ENCODE measurements around the gene ABCA1. TPM values are rescaled to one million over a fixed set of nuclear protein-coding genes. Genes with fewer than 3 reads are reported as not detected.

Gene ABCA1
- total RNA-seq, 1 donor: 73.1 TPM

DNA sequence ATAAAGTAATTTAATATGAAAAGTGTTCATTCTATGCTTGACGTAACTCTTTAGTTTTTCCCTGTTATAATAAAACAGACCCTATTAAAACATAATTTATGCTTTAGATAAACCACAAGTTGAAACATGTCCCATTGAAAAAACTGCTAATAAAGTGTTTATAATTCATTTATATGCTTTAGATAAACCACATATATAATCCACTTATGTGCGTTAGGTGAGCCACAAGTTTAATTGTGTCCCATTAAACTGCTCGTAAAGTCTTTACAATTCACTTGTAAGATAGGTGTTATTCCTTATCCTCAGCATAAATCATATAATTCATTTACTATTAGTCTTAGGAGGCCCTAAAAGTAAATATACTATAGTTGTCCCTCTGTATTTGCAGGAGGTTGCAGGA, 160.4 kb downstream of the ABCA1 start:
- H2AFZ ChIP-seq (ENCODE audit: low read length): no peak overlapping the region
- no peak overlapping the region for H3K4me3 ChIP-seq (ENCODE audit: insufficient read depth, low read length)
- no peak overlapping the region for H3K4me2 ChIP-seq (ENCODE audit: insufficient read depth, low read length)
- no peaks in the 10 kb centered on the region for H3K27me3 ChIP-seq (ENCODE audit: insufficient read depth, low read length)
- H4K20me1 ChIP-seq (ENCODE audit: insufficient read depth, low read length): no peaks in the 10 kb centered on the region
- no peaks in the 10 kb centered on the region for H3K36me3 ChIP-seq (ENCODE audit: insufficient read depth, low read length)
- TF ChIP-seq, protein P1, sequence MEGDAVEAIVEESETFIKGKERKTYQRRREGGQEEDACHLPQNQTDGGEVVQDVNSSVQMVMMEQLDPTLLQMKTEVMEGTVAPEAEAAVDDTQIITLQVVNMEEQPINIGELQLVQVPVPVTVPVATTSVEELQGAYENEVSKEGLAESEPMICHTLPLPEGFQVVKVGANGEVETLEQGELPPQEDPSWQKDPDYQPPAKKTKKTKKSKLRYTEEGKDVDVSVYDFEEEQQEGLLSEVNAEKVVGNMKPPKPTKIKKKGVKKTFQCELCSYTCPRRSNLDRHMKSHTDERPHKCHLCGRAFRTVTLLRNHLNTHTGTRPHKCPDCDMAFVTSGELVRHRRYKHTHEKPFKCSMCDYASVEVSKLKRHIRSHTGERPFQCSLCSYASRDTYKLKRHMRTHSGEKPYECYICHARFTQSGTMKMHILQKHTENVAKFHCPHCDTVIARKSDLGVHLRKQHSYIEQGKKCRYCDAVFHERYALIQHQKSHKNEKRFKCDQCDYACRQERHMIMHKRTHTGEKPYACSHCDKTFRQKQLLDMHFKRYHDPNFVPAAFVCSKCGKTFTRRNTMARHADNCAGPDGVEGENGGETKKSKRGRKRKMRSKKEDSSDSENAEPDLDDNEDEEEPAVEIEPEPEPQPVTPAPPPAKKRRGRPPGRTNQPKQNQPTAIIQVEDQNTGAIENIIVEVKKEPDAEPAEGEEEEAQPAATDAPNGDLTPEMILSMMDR (IDR thresholded peaks at IDR 0.05; ENCODE audit: extremely low read depth, low read depth, low read length): no peak
- no peaks in the 10 kb centered on the region for H3K9me3 ChIP-seq (ENCODE audit: low read depth, low read length)
- no peaks in the 10 kb centered on the region for H3K79me2 ChIP-seq (ENCODE audit: insufficient read depth, low read length)
- peaks cover 2% of the 10 kb centered on the region for H3K4me1 ChIP-seq (ENCODE audit: insufficient read depth, low read length)
- no peak overlapping the region for H3K27ac ChIP-seq (ENCODE audit: low read depth, low read length)
- DNase-seq (ENCODE audit: insufficient read length, low spot score, missing footprints): no peak

DNA sequence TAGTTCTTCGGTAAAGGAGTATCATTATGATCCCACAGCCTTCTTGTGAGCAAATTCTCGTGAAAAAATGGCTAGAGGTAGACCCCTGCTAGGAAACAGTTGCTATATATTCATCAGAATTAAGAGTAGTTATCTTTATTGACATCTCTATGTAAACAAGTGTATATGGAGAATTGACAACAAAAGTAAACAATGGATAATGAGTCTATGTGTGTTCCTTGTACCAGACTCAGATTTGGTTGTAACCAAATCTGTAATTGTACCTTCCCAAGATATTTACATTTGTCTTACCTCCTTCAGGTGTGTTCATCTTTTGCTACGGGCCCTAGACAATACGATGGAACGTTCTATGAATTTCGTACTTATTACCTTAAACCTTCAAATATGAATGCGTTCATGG, 161.9 kb downstream of the ABCA1 start:
- Histone ChIP-seq H3K27ac (ENCODE audit: low read depth, low read length) (no peak overlapping the region), H3K27me3 (ENCODE audit: insufficient read depth, low read length) (no peaks in the 10 kb centered on the region), H3K4me1 (ENCODE audit: insufficient read depth, low read length) (no peaks in the 10 kb centered on the region), H3K4me3 (ENCODE audit: insufficient read depth, low read length) (no peak overlapping the region), H4K20me1 (ENCODE audit: insufficient read depth, low read length) (no peaks in the 10 kb centered on the region), H3K36me3 (ENCODE audit: insufficient read depth, low read length) (no peaks in the 10 kb centered on the region), H3K9me3 (ENCODE audit: low read depth, low read length) (no peaks in the 10 kb centered on the region), H2AFZ (ENCODE audit: low read length) (no peak overlapping the region), H3K4me2 (ENCODE audit: insufficient read depth, low read length) (no peak overlapping the region), H3K79me2 (ENCODE audit: insufficient read depth, low read length) (no peaks in the 10 kb centered on the region)
- DNase-seq (ENCODE audit: insufficient read length, low spot score, missing footprints): no peak
- TF ChIP-seq, protein P1 (IDR thresholded peaks at IDR 0.05; ENCODE audit: extremely low read depth, low read depth, low read length): no peak

DNA sequence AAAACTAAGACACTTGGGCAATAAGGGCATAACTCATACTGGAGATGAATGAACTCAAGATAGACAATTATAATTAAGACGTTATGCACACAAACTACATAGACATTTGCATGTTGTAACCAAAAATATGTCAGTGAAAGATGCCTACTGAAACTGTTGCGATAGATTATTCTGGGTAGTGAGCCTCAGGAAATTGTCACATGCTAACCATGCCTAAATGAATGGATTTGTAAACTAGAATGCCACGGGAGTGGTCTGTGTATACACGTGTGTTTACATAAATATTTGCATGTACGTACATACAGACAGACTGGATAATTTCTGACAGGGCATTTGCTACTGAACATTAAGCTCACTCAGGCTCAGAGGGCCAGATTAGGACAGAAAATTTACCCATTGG, 162.8 kb downstream of the ABCA1 start:
- Histone ChIP-seq H3K9me3 (ENCODE audit: low read depth, low read length) (no peaks in the 10 kb centered on the region), H3K27ac (ENCODE audit: low read depth, low read length) (no peak overlapping the region), H4K20me1 (ENCODE audit: insufficient read depth, low read length) (no peaks in the 10 kb centered on the region), H3K36me3 (ENCODE audit: insufficient read depth, low read length) (no peaks in the 10 kb centered on the region), H2AFZ (ENCODE audit: low read length) (no peak overlapping the region), H3K4me2 (ENCODE audit: insufficient read depth, low read length) (no peak overlapping the region), H3K4me3 (ENCODE audit: insufficient read depth, low read length) (no peak overlapping the region), H3K4me1 (ENCODE audit: insufficient read depth, low read length) (no peaks in the 10 kb centered on the region), H3K79me2 (ENCODE audit: insufficient read depth, low read length) (no peaks in the 10 kb centered on the region), H3K27me3 (ENCODE audit: insufficient read depth, low read length) (no peaks in the 10 kb centered on the region)
- no peak for DNase-seq (ENCODE audit: insufficient read length, low spot score, missing footprints)
- TF ChIP-seq, protein P1 (IDR thresholded peaks at IDR 0.05; ENCODE audit: extremely low read depth, low read depth, low read length): no peak

DNA sequence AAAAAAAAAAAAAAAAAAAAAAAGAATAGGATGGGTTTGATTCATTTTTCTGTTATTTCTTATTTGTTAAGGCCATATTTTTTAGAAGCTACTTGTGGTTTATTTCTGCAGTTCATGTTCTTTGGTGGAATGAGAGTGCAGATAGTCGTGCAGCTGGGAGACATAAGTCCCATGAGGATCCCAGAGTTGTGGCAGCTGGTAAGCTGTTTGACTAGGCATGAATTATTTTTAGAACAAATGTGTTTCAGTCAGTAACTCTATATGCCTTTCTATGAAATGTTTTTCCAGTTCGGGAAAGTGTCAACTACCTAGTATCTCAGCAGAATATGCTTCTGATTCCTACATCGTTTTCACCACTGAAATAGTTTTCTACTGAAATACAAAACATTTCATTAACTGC, 169.0 kb downstream of the ABCA1 start:
- Histone ChIP-seq H3K36me3 (ENCODE audit: insufficient read depth, low read length) (peaks cover 10% of the 10 kb centered on the region), H3K27ac (ENCODE audit: low read depth, low read length) (no peak overlapping the region), H3K79me2 (ENCODE audit: insufficient read depth, low read length) (no peaks in the 10 kb centered on the region), H2AFZ (ENCODE audit: low read length) (no peak overlapping the region), H3K9me3 (ENCODE audit: low read depth, low read length) (no peaks in the 10 kb centered on the region), H3K4me3 (ENCODE audit: insufficient read depth, low read length) (no peak overlapping the region), H3K27me3 (ENCODE audit: insufficient read depth, low read length) (no peaks in the 10 kb centered on the region), H3K4me1 (ENCODE audit: insufficient read depth, low read length) (no peaks in the 10 kb centered on the region), H3K4me2 (ENCODE audit: insufficient read depth, low read length) (no peak overlapping the region), H4K20me1 (ENCODE audit: insufficient read depth, low read length) (no peaks in the 10 kb centered on the region)
- DNase-seq (ENCODE audit: insufficient read length, low spot score, missing footprints): no peak
- TF ChIP-seq, protein P1 (IDR thresholded peaks at IDR 0.05; ENCODE audit: extremely low read depth, low read depth, low read length): no peak

Data from osteoblast (primary cell).